HepG2 (cell line): ENCODE measurements around the gene CFAP99. TPM values are rescaled to one million over a fixed set of nuclear protein-coding genes. Genes with fewer than 3 reads are reported as not detected.
A peak's percentile ranks its signal among the peaks of the same experiment; 100 is the strongest.

Experiments used
- EP300 ChIP-seq, 3 experiments: sonication (generic) in 1 of 3; formaldehyde crosslinking in 1 of 3; IDR thresholded peaks; 2 replicates each; pipeline versions ENCODE4 v1.5.1 to v1.6.1; 2011 to 2020; ENCODE audit warnings: low read depth in 2 of 3, low read length in 2 of 3, borderline replicate concordance in 1 of 3, improper control_type of control experiment in 1 of 3, mild to moderate bottlenecking in 1 of 3, missing genetic modification reagents in 1 of 3, moderate library complexity in 1 of 3
- ETV6 ChIP-seq: sonication (generic); formaldehyde crosslinking; conservative IDR thresholded peaks from 2 replicates; pipeline ENCODE4 v1.4.0; 2020; ENCODE audit warnings: missing genetic modification reagents
- GTF3A ChIP-seq: sonication (generic); formaldehyde crosslinking; conservative IDR thresholded peaks from 2 replicates; pipeline ENCODE4 v1.4.0; 2020; ENCODE audit warnings: mild to moderate bottlenecking, missing genetic modification reagents
- KLF16 ChIP-seq, 2 experiments: sonication (generic) in 1 of 2; formaldehyde crosslinking in 1 of 2; IDR thresholded peaks; 2 replicates each; pipeline versions ENCODE4 v1.6.1 to v1.8.0; 2016 to 2023; ENCODE audit warnings: missing genetic modification reagents in 2 of 2, missing compliant biosample characterization in 1 of 2
- RFX3 ChIP-seq: IDR thresholded peaks from 2 replicates; pipeline ENCODE4 v1.6.1; 2016; ENCODE audit warnings: missing biosample characterization, missing genetic modification reagents
- RFX5 ChIP-seq: IDR thresholded peaks from 2 replicates; pipeline ENCODE4 v1.6.1; 2011; ENCODE audit warnings: low read depth, low read length, improper control_type of control experiment
- TBX2 ChIP-seq: sonication (generic); formaldehyde crosslinking; IDR thresholded peaks from 2 replicates; pipeline ENCODE4 v1.5.0; 2020; ENCODE audit warnings: missing genetic modification reagents, mild to moderate bottlenecking, borderline replicate concordance
- THYN1 ChIP-seq: sonication (generic); formaldehyde crosslinking; IDR thresholded peaks from 2 replicates; pipeline ENCODE4 v1.8.1; 2023; ENCODE audit warnings: low read depth, mild to moderate bottlenecking, moderate library complexity, missing genetic modification reagents, borderline replicate concordance
- TOE1 ChIP-seq: sonication (generic); formaldehyde crosslinking; IDR thresholded peaks from 2 replicates; pipeline ENCODE4 v1.4.0; 2020; ENCODE audit warnings: mild to moderate bottlenecking, missing genetic modification reagents
- ZNF451 ChIP-seq: sonication (generic); formaldehyde crosslinking; IDR thresholded peaks from 2 replicates; pipeline ENCODE4 v1.5.0; 2020; ENCODE audit warnings: mild to moderate bottlenecking, missing genetic modification reagents
- ZNF501 ChIP-seq: sonication (generic); formaldehyde crosslinking; IDR thresholded peaks from 2 replicates; pipeline ENCODE4 v1.5.1; 2020; ENCODE audit warnings: mild to moderate bottlenecking, moderate library complexity, missing genetic modification reagents
- ZNF614 ChIP-seq: IDR thresholded peaks from 2 replicates; pipeline ENCODE4 v1.6.1; 2018; ENCODE audit warnings: missing biosample characterization, missing genetic modification reagents, inconsistent platforms, borderline replicate concordance
- ZNF619 ChIP-seq: sonication (generic); formaldehyde crosslinking; IDR thresholded peaks from 2 replicates; pipeline ENCODE4 v1.4.0; 2020; ENCODE audit warnings: mild to moderate bottlenecking, missing genetic modification reagents
- polyA plus RNA-seq, 8 experiments: library from polyadenylated mRNA; depleted of rRNA in 3 of 8; stranded (reverse) in 7 of 8; unstranded in 1 of 8; fragments of >200 nt; fragmentation: Illumina TruSeq in 4 of 8; extraction: Trizol in 4 of 8; gene quantifications; 2 replicates each; pipeline versions ENCODE4 v1.2.1 to v1.2.3, GENCODE V29; 2011 to 2016; ENCODE audit warnings: low read depth in 4 of 8, missing spikeins in 1 of 8, mixed read lengths in 1 of 8; ENCODE audit not compliant: insufficient read depth in 1 of 8
- total RNA-seq, 5 experiments: library from RNA; depleted of rRNA; stranded (reverse); fragments of >200 nt; fragmentation: Illumina TruSeq; extraction: Trizol; gene quantifications; 2 replicates each; pipeline ENCODE4 v1.2.3, GENCODE V29; 2016; ENCODE audit warnings: low read depth in 1 of 5
- TF ChIP-seq, protein P1 (sequence below): sonication (generic); formaldehyde crosslinking; conservative IDR thresholded peaks from 2 replicates; pipeline ENCODE4 v1.4.0; 2020; ENCODE audit warnings: missing genetic modification reagents
- TF ChIP-seq, protein P2 (sequence below): sonication (generic); formaldehyde crosslinking; IDR thresholded peaks from 2 replicates; pipeline ENCODE4 v1.5.0; 2020; ENCODE audit warnings: mild to moderate bottlenecking, missing genetic modification reagents, borderline replicate concordance
- TF ChIP-seq, protein P3 (sequence below): fragments of 450-650 bp; IDR thresholded peaks from 2 replicates; pipeline ENCODE4 v1.6.1; 2016

CFAP99 gene
- total and polyA plus RNA-seq, 2 of the 13 experiments (the other 11 are each of a cell fraction or from before 2014, with no cell fraction given) = not detected

DNA sequence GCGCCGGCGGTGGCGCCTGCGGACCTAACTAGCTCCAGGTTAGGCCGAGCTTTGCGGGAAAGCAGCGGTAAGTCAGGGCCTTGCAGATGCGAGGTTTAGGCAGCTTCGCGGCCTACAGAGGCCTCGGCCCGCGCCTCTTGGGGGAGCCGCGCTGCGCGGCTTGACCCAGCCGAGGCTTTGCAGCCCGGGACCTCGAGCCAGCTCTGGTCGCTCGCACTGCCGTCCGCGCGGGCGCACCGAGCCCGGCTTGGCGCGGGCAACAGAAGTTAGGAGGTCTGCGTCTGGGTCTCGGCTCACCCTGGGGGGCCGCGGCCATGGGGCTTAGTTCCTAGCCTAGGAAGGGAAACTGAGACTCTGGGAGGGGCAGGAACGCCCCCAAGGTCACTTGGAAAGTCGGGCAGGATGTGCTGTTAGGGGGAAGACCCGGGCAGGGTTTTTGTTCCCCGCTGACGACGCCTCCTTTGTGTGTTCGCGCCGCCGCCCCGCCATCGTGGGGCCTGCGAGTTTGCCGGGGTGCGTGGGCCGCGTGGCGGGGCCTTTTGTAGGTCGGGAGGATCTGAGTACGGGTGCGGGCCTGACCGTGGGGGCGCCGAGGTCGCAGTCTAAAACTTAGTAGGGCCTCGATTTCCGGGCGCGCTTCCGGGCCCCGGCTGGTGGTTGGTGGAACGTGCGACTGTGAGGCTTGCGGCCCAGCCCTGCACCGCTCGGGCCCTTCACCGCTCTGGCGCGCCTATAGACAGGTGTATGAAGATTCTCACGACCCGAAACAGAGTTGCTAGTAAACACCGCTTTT is 50.6 kb downstream of the CFAP99 start (continued):
- TF ChIP-seq EP300 (IDR thresholded peaks at IDR 0.05; ENCODE audit: low read depth in 2 of 2, low read length in 2 of 2) (no peak), EP300 (CRISPR knock-in tag; IDR thresholded peaks at IDR 0.05; ENCODE audit: borderline replicate concordance) (no peak), RFX3 (no peak), ZNF451 (no peak), KLF16 (CRISPR knock-in tag; IDR thresholded peaks at IDR 0.05) (peak in 1 of 2 experiments; percentile 10; a peak in 1 of 4 replicates), TOE1 (CRISPR knock-in tag) (no peak), ZNF619 (CRISPR knock-in tag) (no peak), ZNF501 (peak; percentile 61; the same call in 1 of the 2 replicates), ETV6 (CRISPR knock-in tag) (no peak), GTF3A (no peak), TBX2 (CRISPR knock-in tag) (peak; percentile 12; the same call in 1 of the 2 replicates), THYN1 (CRISPR knock-in tag) (no peak), ZNF614 (CRISPR knock-in tag) (no peak), RFX5 (no peak)
- TF ChIP-seq, protein P1, sequence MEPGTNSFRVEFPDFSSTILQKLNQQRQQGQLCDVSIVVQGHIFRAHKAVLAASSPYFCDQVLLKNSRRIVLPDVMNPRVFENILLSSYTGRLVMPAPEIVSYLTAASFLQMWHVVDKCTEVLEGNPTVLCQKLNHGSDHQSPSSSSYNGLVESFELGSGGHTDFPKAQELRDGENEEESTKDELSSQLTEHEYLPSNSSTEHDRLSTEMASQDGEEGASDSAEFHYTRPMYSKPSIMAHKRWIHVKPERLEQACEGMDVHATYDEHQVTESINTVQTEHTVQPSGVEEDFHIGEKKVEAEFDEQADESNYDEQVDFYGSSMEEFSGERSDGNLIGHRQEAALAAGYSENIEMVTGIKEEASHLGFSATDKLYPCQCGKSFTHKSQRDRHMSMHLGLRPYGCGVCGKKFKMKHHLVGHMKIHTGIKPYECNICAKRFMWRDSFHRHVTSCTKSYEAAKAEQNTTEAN (CRISPR knock-in tag) = no peak; the same call in 1 of the 2 replicates
- TF ChIP-seq, protein P2, sequence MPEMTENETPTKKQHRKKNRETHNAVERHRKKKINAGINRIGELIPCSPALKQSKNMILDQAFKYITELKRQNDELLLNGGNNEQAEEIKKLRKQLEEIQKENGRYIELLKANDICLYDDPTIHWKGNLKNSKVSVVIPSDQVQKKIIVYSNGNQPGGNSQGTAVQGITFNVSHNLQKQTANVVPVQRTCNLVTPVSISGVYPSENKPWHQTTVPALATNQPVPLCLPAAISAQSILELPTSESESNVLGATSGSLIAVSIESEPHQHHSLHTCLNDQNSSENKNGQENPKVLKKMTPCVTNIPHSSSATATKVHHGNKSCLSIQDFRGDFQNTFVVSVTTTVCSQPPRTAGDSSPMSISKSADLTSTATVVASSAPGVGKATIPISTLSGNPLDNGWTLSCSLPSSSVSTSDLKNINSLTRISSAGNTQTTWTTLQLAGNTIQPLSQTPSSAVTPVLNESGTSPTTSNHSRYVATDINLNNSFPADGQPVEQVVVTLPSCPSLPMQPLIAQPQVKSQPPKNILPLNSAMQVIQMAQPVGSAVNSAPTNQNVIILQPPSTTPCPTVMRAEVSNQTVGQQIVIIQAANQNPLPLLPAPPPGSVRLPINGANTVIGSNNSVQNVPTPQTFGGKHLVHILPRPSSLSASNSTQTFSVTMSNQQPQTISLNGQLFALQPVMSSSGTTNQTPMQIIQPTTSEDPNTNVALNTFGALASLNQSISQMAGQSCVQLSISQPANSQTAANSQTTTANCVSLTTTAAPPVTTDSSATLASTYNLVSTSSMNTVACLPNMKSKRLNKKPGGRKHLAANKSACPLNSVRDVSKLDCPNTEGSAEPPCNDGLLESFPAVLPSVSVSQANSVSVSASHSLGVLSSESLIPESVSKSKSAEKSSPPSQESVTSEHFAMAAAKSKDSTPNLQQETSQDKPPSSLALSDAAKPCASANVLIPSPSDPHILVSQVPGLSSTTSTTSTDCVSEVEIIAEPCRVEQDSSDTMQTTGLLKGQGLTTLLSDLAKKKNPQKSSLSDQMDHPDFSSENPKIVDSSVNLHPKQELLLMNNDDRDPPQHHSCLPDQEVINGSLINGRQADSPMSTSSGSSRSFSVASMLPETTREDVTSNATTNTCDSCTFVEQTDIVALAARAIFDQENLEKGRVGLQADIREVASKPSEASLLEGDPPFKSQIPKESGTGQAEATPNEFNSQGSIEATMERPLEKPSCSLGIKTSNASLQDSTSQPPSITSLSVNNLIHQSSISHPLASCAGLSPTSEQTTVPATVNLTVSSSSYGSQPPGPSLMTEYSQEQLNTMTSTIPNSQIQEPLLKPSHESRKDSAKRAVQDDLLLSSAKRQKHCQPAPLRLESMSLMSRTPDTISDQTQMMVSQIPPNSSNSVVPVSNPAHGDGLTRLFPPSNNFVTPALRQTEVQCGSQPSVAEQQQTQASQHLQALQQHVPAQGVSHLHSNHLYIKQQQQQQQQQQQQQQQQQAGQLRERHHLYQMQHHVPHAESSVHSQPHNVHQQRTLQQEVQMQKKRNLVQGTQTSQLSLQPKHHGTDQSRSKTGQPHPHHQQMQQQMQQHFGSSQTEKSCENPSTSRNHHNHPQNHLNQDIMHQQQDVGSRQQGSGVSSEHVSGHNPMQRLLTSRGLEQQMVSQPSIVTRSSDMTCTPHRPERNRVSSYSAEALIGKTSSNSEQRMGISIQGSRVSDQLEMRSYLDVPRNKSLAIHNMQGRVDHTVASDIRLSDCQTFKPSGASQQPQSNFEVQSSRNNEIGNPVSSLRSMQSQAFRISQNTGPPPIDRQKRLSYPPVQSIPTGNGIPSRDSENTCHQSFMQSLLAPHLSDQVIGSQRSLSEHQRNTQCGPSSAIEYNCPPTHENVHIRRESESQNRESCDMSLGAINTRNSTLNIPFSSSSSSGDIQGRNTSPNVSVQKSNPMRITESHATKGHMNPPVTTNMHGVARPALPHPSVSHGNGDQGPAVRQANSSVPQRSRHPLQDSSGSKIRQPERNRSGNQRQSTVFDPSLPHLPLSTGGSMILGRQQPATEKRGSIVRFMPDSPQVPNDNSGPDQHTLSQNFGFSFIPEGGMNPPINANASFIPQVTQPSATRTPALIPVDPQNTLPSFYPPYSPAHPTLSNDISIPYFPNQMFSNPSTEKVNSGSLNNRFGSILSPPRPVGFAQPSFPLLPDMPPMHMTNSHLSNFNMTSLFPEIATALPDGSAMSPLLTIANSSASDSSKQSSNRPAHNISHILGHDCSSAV = no peak
- TF ChIP-seq, protein P3, sequence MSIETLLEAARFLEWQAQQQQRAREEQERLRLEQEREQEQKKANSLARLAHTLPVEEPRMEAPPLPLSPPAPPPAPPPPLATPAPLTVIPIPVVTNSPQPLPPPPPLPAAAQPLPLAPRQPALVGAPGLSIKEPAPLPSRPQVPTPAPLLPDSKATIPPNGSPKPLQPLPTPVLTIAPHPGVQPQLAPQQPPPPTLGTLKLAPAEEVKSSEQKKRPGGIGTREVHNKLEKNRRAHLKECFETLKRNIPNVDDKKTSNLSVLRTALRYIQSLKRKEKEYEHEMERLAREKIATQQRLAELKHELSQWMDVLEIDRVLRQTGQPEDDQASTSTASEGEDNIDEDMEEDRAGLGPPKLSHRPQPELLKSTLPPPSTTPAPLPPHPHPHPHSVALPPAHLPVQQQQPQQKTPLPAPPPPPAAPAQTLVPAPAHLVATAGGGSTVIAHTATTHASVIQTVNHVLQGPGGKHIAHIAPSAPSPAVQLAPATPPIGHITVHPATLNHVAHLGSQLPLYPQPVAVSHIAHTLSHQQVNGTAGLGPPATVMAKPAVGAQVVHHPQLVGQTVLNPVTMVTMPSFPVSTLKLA = no peak
